Measurements from ENCODE around the gene MYOM1.

GRCh38 chr18:3104190-3105054 lies 115.3 kb downstream of the MYOM1 start:
- no peak for TF ChIP-seq CTCF (IDR thresholded peaks at IDR 0.05; ENCODE audit: low read length)
- TF ChIP-seq EZH2 (optimal IDR thresholded peaks at IDR 0.05; ENCODE audit: low read depth, low read length), result no peak

Measured in MM.1S (cell line).